Heart right ventricle (tissue), 16 donors: ENCODE measurements around the gene NXF1. TPM values are rescaled to one million over a fixed set of nuclear protein-coding genes. Genes with fewer than 3 reads are reported as not detected.

Source experiments
- ATAC-seq, 8 donors: fragments of 200-7000 bp; cut with Tn5 transposase; one replicate each; pipeline ENCODE4 v1.9.1; 2020; ENCODE audit warnings: mild to moderate bottlenecking in 8 of 8, moderate library complexity in 8 of 8, moderate number of reproducible peaks in 1 of 8
- DNase-seq, 2 donors: peaks; one replicate each; pipeline ENCODE4 v3.0.0-alpha.2; 2020
- H3K27ac ChIP-seq, 10 donors: fragments of 200-600 bp; sonication (generic) in 2 of 10; one replicate each; pipeline versions ENCODE4 v1.5.0 to v1.8.0; 2020 to 2022; ENCODE audit warnings: mild to moderate bottlenecking in 3 of 10
- H3K27me3 ChIP-seq, 7 donors: fragments of 200-600 bp; one replicate each; pipeline ENCODE4 v1.8.0; 2021 to 2022; ENCODE audit warnings: mild to moderate bottlenecking in 2 of 7
- H3K36me3 ChIP-seq, 9 donors: fragments of 200-600 bp; sonication (generic) in 1 of 9; one replicate each; pipeline versions ENCODE4 v1.5.0 to v1.8.0; 2020 to 2022; ENCODE audit warnings: mild to moderate bottlenecking in 2 of 9
- H3K4me1 ChIP-seq, 9 donors: fragments of 200-600 bp; sonication (generic) in 1 of 9; one replicate each; pipeline versions ENCODE4 v1.5.0 to v1.8.0; 2020 to 2022; ENCODE audit warnings: mild to moderate bottlenecking in 4 of 9
- H3K4me3 ChIP-seq, 10 donors: fragments of 200-600 bp; sonication (generic) in 2 of 10; one replicate each; pipeline versions ENCODE4 v1.5.0 to v1.8.0; 2020 to 2022; ENCODE audit warnings: mild to moderate bottlenecking in 7 of 10, moderate library complexity in 2 of 10
- H3K9me3 ChIP-seq, 11 donors: fragments of 200-600 bp in 10 of 11; sonication (generic) in 2 of 11; one replicate each; pipeline versions ENCODE4 v1.5.0 to v1.8.0; 2013 to 2022; ENCODE audit warnings: mild to moderate bottlenecking in 2 of 11, control low read depth in 1 of 11, moderate library complexity in 1 of 11
- CTCF ChIP-seq, 9 donors: fragments of 200-600 bp; sonication (generic) in 2 of 9; IDR thresholded peaks; one replicate each; pipeline versions ENCODE4 v1.5.0 to v1.8.0; 2021 to 2022; ENCODE audit warnings: antibody characterized with exemption in 9 of 9, mild to moderate bottlenecking in 5 of 9, moderate library complexity in 1 of 9
- WGBS, 2 donors: extraction: QIAGEN DNeasy Blood & Tissue Kit; methylation state at CpG; one replicate each; pipeline ENCODE4 v1.1.7; 2013; ENCODE audit warnings: inconsistent platforms in 1 of 2; 5-methylcytosine and 5-hydroxymethylcytosine counted together
- intact Hi-C, 10 donors: fragments of 100-400 bp; cut with DNase I; formaldehyde crosslinking; loops; one replicate each; pipeline versions ENCODE4 v1.11.1 to v1.14.2; 2022
- polyA plus RNA-seq, 2 donors: library from polyadenylated mRNA; stranded (reverse); fragments of 200-250 nt; gene quantifications; one replicate each; pipeline ENCODE4 v1.2.3, GENCODE V29; 2013
- total RNA-seq, 10 donors: library from RNA; stranded (reverse); fragmentation: NEBNext Ultra II Directional in 3 of 10; extraction: Animal tissue kit (Norgen Biotek cat#: 25700) in 3 of 10; gene quantifications; one replicate each; pipeline versions ENCODE4 v1.2.1 to v1.2.4, GENCODE V29; 2021 to 2023
- donor health status: Arrhythmogenic right ventricular cardiomyopathy.
- donor health status: ischemic (EF 13 %, LVEDD 7.1; RV severe dilation, severe dysfunction).
- donor health status: healthy with polysubstance abuse.
- donor health status: DM: no; HTN: yes; CAD: no.
- donor health status: DM: no; HTN: no; CAD: no.
- donor health status: ischemic (EF 25% LVEDD 6.9; RV normal size, moderate dysfunction).
- donor health status: ischemic (EF 25% LVEDD 5.7; RV mildly dilated, moderate dysfunction).
- donor health status: healthy.
- donor health status: DM: yes; HTN: yes; CAD: no.
- donor health status: Ischemic cardiomyopathy.
- donor health status: ischemic (EF 35%, LVEDD 5.7; RV mildly dilated, moderate dysfunction).
- donor health status: nonischemic (EF 11% LVEDD 7.7; RV severe dilation, severe dysfunction).
- donor health status: DM: yes; HTN: yes; CAD: no.
- donor health status: PGD.
- donor health status: ischemic (EF 29% LVEDD 5.4; RV normal size, mild dysfunction).
- donor health status: nonischemic (EF 23%, LVEDD 6.1; RV moderate dilation, normal function).

NXF1 gene
- total and polyA plus RNA-seq, 12 donors, result 28.3 to 96.7 (median 38.3) TPM

GRCh38 chr11:62778441-62778840 is 26.8 kb downstream of the NXF1 start:
- Histone ChIP-seq H3K36me3 (peaks cover 0 to 81% (median 21%) of the 10 kb centered on the region in 9 donors), H3K4me1 (peaks cover 0 to 4% (median 0%) of the 10 kb centered on the region in 9 donors)
- ATAC-seq, result peak in 3 of 8 donors; percentile 8 to 27 (median 15)

DNA sequence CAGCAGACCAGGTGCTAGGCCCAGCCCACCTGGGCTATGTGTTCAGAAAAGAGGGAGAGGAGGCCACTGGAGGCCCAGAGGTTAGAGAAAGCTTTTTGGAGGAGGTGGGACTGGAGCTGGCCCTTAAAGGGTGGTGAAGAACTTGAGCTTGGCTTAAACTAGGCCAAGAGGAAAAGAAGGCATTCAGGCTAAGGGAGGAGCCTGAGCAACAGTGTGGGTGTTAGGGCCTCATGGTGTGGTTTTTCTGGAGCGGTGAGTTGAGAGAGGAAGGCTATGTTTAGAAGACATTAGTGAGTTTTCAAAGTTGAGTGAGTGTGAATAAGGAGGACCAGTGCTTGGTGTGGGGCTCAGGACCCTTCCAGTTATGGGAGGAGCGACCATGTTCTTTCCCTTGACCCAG is 27.9 kb downstream of the NXF1 start:
- no peaks in the 10 kb centered on the region for H3K9me3 ChIP-seq
- no peak overlapping the region for H3K27ac ChIP-seq
- peaks cover 0 to 6% (median under 1%) of the 10 kb centered on the region in 9 donors for H3K4me1 ChIP-seq
- DNase-seq (no peak), ATAC-seq (no peak)
- 89 to 92% methylated on average over 2 of the region's 2 CpGs for WGBS, 2 donors
- peaks cover 0 to 72% (median 16%) of the 10 kb centered on the region in 9 donors for H3K36me3 ChIP-seq
- no peaks in the 10 kb centered on the region for H3K27me3 ChIP-seq
- TF ChIP-seq CTCF (IDR thresholded peaks at IDR 0.05), result no peak
- intact Hi-C loops, result no loop called here
- no peak overlapping the region for H3K4me3 ChIP-seq

More at GRCh38 chr11:62778441-62778840, 26.8 kb downstream of the NXF1 start:
- Histone ChIP-seq H3K27me3 (no peaks in the 10 kb centered on the region), H3K4me3 (no peak overlapping the region), H3K9me3 (no peaks in the 10 kb centered on the region), H3K27ac (no peak overlapping the region)
- DNase-seq, result no peak
- TF ChIP-seq CTCF (IDR thresholded peaks at IDR 0.05), result no peak
- intact Hi-C loops, result no loop called here
- 91 to 95% methylated on average over 3 of the region's 3 CpGs for WGBS, 2 donors

GRCh38 chr11:62775646-62776045 is 29.6 kb downstream of the NXF1 start:
- intact Hi-C loops, result no loop called here
- H3K36me3 ChIP-seq, result peaks cover 0 to 58% (median 15%) of the 10 kb centered on the region in 9 donors

DNA sequence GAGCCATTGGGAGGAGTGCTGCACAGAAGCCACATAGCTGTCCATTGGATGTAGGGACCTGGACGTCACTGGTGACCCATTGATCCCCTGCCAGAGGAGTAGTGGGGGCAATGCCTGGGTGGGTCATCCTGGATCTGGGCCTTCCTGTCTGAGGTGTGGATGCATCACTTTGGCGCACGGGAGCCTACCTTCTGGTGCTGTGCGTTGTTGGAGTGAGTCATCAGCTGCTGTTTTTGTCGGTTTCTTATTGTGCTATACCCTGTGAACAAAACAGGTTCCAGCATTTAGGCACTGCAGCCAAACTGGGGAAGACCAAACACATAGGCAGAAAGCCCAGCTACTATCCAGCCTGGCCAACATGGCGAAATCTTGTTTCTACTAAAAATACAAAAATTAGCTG is 30.8 kb downstream of the NXF1 start:
- Histone ChIP-seq H3K27ac (no peak overlapping the region), H3K27me3 (no peaks in the 10 kb centered on the region), H3K36me3 (peaks cover 0 to 45% (median 15%) of the 10 kb centered on the region in 9 donors), H3K4me3 (no peak overlapping the region), H3K4me1 (peaks cover 10 to 30% (median 21%) of the 10 kb centered on the region in 9 donors), H3K9me3 (no peaks in the 10 kb centered on the region)
- intact Hi-C loops, result loop anchor here in 2 of 10 donors (5.0 kb wide), 1 partner anchor 47 kb away; the partner anchor contains the start of genes HNRNPUL2 (in 2 of the 2) and TTC9C (in 2 of the 2)
- DNase-seq (no peak), ATAC-seq (no peak)
- TF ChIP-seq CTCF (IDR thresholded peaks at IDR 0.05), result no peak
- 91% methylated on average over 6 of the region's 6 CpGs for WGBS, 2 donors

More at GRCh38 chr11:62775646-62776045, 29.6 kb downstream of the NXF1 start:
- no peak overlapping the region for H3K4me3 ChIP-seq
- ATAC-seq (no peak), DNase-seq (no peak)
- peaks cover under 1 to 18% (median 10%) of the 10 kb centered on the region in 9 donors for H3K4me1 ChIP-seq
- no peaks in the 10 kb centered on the region for H3K27me3 ChIP-seq
- 91% methylated on average over 17 of the region's 17 CpGs for WGBS, 2 donors
- H3K27ac ChIP-seq, result no peak overlapping the region
- no peaks in the 10 kb centered on the region for H3K9me3 ChIP-seq
- no peak for TF ChIP-seq CTCF (IDR thresholded peaks at IDR 0.05)
